Astrocyte of the spinal cord (primary cell): Measurements from ENCODE around the gene ME2.
A peak's percentile ranks its signal among the peaks of the same experiment; 100 is the strongest.
"Not testable (repeated sequence)": the region's sequence is repeated elsewhere in the genome, so short reads cannot be mapped to it uniquely, and the experiment has no call there.

Source experiments
- DNase-seq: peaks from one replicate; pipeline ENCODE4 v3.0.0; 2011; ENCODE audit warnings: low read depth, low spot score
- H3K4me3 ChIP-seq: 2 replicates; pipeline ENCODE4 v1.5.1; 2011; ENCODE audit warnings: low read depth, mild to moderate bottlenecking, low read length, moderate library complexity
- CTCF ChIP-seq: IDR thresholded peaks from 2 replicates; pipeline ENCODE4 v1.5.1; 2012; ENCODE audit warnings: low read depth, mild to moderate bottlenecking, low read length, inconsistent platforms
- in situ Hi-C: cut with HindIII; loops from 2 replicates; pipeline ENCODE4 v1.10.0; 2017; ENCODE audit warnings: low sequenced_read_pairs

ME2 gene

DNA sequence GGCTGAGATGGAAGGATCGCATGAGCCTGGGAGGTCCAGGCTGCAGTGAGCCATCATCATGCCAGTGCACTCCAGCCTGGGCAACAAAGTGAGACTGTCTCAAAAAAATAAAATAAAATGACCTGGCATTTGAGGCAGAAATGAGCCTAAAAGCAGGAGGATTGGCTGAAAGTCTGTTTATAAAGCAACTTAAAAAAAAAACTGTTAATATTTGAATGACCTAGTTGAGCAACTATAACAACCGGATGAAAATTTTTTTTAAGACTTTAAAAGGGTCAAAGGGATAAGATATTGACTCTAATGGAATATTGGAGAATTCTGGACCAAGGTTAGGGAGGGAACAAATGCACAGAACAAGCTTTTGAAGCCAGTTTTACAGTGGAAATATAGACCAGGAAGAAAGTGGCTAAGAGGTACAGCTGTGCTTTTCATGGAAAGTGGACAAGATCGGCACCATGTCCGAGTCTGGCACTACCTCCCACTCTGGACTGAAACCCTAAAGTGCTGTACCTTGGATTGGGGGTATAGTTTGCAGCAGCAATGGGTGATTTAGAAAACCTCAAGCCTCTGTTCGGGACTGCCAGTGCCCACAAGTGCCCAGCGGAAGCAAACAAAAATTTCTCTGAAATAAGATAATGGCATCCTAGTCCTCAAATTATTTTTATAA lies 55.8 kb downstream of the ME2 start:
- TF ChIP-seq CTCF, result no peak
- no peak overlapping the region for H3K4me3 ChIP-seq
- in situ Hi-C loops, result no loop called here
- DNase-seq, result no peak

- no peak overlapping the region for H3K4me3 ChIP-seq
- DNase-seq, result no peak
- in situ Hi-C loops, result no loop called here
- no peak for TF ChIP-seq CTCF
These were observed 56.7 kb downstream of the ME2 start for GRCh38 chr18:50935493-50936191.

DNA sequence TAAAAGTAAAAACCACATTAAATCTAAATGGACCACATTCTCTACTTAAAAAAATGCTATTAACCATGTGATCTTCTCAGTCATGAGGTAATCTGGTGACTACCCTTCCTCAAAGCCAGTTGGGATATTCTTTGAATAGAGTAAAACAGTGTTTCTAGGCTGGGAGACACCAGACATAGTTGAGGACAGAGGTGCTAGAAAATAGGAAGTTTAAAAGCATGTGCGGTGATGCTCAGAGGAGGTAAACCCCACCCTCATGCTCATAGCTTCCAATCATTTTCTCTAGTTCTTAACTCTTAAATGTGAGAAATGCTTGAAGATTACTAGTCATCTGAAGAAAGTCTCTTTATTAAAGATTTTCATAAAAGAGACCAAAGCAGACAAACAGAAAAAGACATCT lies 58.3 kb downstream of the ME2 start:
- DNase-seq, result no peak
- in situ Hi-C loops, result no loop called here
- no peak for TF ChIP-seq CTCF
- no peak overlapping the region for H3K4me3 ChIP-seq

GRCh38 chr18:50938912-50939311 lies 60.0 kb downstream of the ME2 start:
- in situ Hi-C loops, result no loop called here
- TF ChIP-seq CTCF, result no peak
- DNase-seq, result no peak
- no peak overlapping the region for H3K4me3 ChIP-seq

DNA sequence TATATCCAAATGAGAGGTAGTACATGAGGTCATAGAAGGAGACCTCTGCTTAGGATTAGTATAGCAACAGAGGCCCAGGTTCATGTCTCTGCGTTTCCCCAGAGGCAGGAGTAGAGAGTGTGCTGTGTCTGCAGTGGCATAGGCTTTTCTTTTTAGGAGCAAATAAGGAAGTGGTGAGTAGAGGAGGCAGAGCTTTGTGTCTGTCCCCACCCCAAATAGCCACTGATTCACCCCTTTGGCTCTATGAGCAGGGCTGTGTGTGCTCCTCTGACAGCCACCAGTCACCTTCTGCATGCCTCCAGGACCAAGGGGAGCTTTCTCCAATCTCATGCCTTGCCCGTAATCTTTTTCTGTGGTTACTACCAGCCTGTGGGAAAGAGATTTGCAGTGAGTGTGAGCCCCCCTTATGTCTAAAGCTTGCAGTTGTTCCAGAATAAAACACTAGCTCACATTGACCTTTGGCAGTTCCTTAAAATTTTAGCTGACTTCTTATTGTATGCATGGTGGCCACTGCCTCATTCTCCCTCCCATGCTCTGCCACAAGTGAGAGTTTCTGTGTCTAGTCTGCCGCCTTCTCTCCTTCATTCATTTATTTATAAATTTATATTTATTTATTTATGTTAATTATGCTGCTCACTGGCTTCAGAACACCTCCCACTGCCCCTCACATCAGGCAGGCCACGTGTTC lies 65.5 kb downstream of the ME2 start:
- H3K4me3 ChIP-seq, result no peak overlapping the region
- in situ Hi-C loops, result no loop called here
- DNase-seq, result no peak
- no peak for TF ChIP-seq CTCF

GRCh38 chr18:50945918-50946317 lies 67.0 kb downstream of the ME2 start:
- in situ Hi-C loops, H3K4me3 ChIP-seq, DNase-seq: not testable (repeated sequence)

DNA sequence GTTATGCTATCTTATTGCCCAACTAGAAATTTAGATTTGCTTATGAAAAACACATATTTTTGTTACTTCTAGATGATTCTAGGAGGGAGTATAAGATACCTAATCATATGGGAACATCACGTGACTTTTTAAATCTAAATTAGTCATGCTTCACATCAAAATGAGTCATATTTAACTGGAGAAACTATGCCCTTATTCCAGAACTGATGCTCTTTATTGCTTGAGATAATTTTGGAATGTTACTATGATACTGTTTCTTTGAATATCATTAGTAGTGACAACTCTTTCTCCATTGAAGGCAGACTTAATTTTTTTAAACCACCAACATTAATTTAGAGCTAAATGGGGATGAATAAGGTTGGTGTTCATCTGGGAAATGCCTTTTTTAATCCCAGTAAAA lies 69.0 kb downstream of the ME2 start:
- DNase-seq, result peak; percentile 33
- no peak overlapping the region for H3K4me3 ChIP-seq
- no peak for TF ChIP-seq CTCF
- in situ Hi-C loops, result no loop called here
